A204.1 (cell line): ENCODE data around the gene CCDC184.

Experiments used
- FAIRE-seq: peaks from 2 replicates; lab custom pipeline; 2012; peaks lifted over from hg19 to GRCh38; lab: Jason Lieb, UNC

CCDC184 gene

GRCh38 chr12:48179466-48179865 lies 4.0 kb upstream of the CCDC184 start:
- no peak for FAIRE-seq

- FAIRE-seq: no peak
These were observed 3.0 kb upstream of the CCDC184 start for GRCh38 chr12:48180424-48180823.

- no peak for FAIRE-seq
These were observed 2.5 kb upstream of the CCDC184 start for GRCh38 chr12:48180857-48181495.

GRCh38 chr12:48182631-48183030 lies 813 bp upstream of the CCDC184 start:
- no peak for FAIRE-seq

GRCh38 chr12:48183876-48184548 lies 568 bp downstream of the CCDC184 start:
- FAIRE-seq: no peak

- no peak for FAIRE-seq
These were observed 1.1 kb downstream of the CCDC184 start for GRCh38 chr12:48184549-48184922.

- no peak for FAIRE-seq
These were observed 1.9 kb downstream of the CCDC184 start for GRCh38 chr12:48185181-48185919.

GRCh38 chr12:48187916-48188695 lies 4.7 kb downstream of the CCDC184 start:
- no peak for FAIRE-seq

- peak; percentile 95 for FAIRE-seq
These were observed 6.1 kb downstream of the CCDC184 start for GRCh38 chr12:48189331-48190125.

GRCh38 chr12:48191096-48191495 lies 7.7 kb downstream of the CCDC184 start:
- FAIRE-seq: no peak

GRCh38 chr12:48192861-48193260 lies 9.4 kb downstream of the CCDC184 start:
- FAIRE-seq: no peak

- FAIRE-seq: no peak
These were observed 10.2 kb downstream of the CCDC184 start for GRCh38 chr12:48193623-48194022.

GRCh38 chr12:48194799-48195201 lies 11.4 kb downstream of the CCDC184 start:
- FAIRE-seq: no peak

- no peak for FAIRE-seq
These were observed 14.1 kb downstream of the CCDC184 start for GRCh38 chr12:48197549-48197970.

- FAIRE-seq: no peak
These were observed 14.7 kb downstream of the CCDC184 start for GRCh38 chr12:48197971-48198671.

- FAIRE-seq: no peak
These were observed 15.2 kb downstream of the CCDC184 start for GRCh38 chr12:48198672-48198971.

- no peak for FAIRE-seq
These were observed 15.5 kb downstream of the CCDC184 start for GRCh38 chr12:48198985-48199384.

- FAIRE-seq: no peak
These were observed 16.4 kb downstream of the CCDC184 start for GRCh38 chr12:48199774-48200221.

GRCh38 chr12:48201091-48201490 lies 17.6 kb downstream of the CCDC184 start:
- no peak for FAIRE-seq

GRCh38 chr12:48201516-48201915 lies 18.1 kb downstream of the CCDC184 start:
- FAIRE-seq: no peak

- FAIRE-seq: no peak
These were observed 19.3 kb downstream of the CCDC184 start for GRCh38 chr12:48202766-48203165.
